IPS DF 6.9 (cell line): Measurements from ENCODE around the gene TRIM22.
"Not testable (repeated sequence)": the region's sequence is repeated elsewhere in the genome, so short reads cannot be mapped to it uniquely, and the experiment has no call there.

Experiments used
- DNase-seq: peaks from one replicate; pipeline ENCODE4 v3.0.0-alpha.2; 2013; ENCODE audit warnings: low read depth, low spot score
- H3K27ac ChIP-seq: one replicate; pipeline ENCODE4 v1.5.1; 2013; ENCODE audit warnings: low read length, control low read depth
- H3K27me3 ChIP-seq: 2 replicates; pipeline ENCODE4 v1.6.1; 2013; ENCODE audit warnings: mild to moderate bottlenecking, low read length; ENCODE audit not compliant: control insufficient read depth, insufficient read depth
- H3K36me3 ChIP-seq: 2 replicates; pipeline ENCODE4 v1.6.1; 2013; ENCODE audit warnings: low read length; ENCODE audit not compliant: control insufficient read depth, insufficient read depth
- H3K4me1 ChIP-seq: 2 replicates; pipeline ENCODE4 v1.6.1; 2013; ENCODE audit warnings: low read length; ENCODE audit not compliant: control insufficient read depth, insufficient read depth
- H3K4me3 ChIP-seq: 2 replicates; pipeline ENCODE4 v1.5.1; 2013; ENCODE audit warnings: mild to moderate bottlenecking, low read length
- H3K9me3 ChIP-seq: 2 replicates; pipeline ENCODE4 v1.6.1; 2013; ENCODE audit warnings: low read length, inconsistent platforms; ENCODE audit not compliant: control insufficient read depth, insufficient read depth
- WGBS: extraction: QIAGEN DNeasy Blood & Tissue Kit; methylation state at CpG from one replicate; pipeline ENCODE4 v1.1.7; 2013; ENCODE audit warnings: mixed read lengths, missing lambda C conversion rate; ENCODE audit not compliant: insufficient read length, insufficient coverage; 5-methylcytosine and 5-hydroxymethylcytosine counted together

Gene TRIM22

DNA sequence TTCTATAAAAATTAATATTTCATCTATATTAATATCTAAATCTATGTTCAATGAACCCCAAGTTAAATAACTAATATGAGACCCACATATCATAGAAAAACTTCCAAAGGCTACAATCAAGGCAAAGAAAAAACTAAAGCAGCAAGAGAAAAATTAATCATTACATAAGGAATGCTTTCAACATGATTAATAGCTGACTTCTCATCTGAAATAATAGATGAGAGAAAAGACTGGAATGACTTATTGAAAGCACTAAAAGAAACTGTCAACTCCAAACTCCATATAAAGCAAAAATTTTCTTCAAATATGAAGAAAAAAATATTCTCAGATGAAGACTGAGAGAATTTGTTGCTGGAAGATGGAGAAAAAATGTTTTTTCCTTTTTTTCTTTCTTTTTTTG, 17.8 kb upstream of the TRIM22 start:
- Histone ChIP-seq H3K36me3 (no peaks in the 10 kb centered on the region; the same call in 1 of the 2 replicates), H3K4me3 (no peak overlapping the region), H3K27me3 (no peaks in the 10 kb centered on the region), H3K27ac (no peak overlapping the region), H3K9me3 (no peaks in the 10 kb centered on the region), H3K4me1 (no peaks in the 10 kb centered on the region)
- no peak for DNase-seq

GRCh38 chr11:5674391-5674790, 15.2 kb upstream of the TRIM22 start:
- no CpG with 5 or more reads among the region's 4 CpGs for WGBS

DNA sequence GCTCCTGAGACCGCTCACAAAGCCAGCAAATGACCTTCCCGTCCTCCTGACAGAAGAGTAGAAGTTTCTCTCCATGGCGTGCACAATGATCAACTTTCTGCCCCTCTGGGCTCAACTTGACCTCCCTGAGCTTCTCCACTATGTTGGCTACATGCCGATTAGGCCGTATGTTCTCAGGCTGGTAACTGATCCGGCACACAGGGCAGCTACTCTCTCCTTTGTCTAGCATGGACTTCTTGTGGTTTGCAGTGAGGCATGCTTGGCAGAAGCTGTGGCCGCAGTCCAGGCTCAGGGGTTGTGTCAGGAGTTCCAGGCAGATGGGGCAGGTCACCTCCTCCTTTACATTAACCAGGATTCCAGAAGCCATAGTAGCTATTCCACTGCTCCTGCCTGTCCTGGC, 9.8 kb upstream of the TRIM22 start:
- WGBS = no CpG with 5 or more reads among the region's 7 CpGs
- H3K27me3 ChIP-seq = no peaks in the 10 kb centered on the region

More at GRCh38 chr11:5674391-5674790, 15.2 kb upstream of the TRIM22 start:
- Histone ChIP-seq H3K27me3 (no peaks in the 10 kb centered on the region), H3K36me3 (peaks cover 8% of the 10 kb centered on the region; the same call in 1 of the 2 replicates), H3K9me3 (no peaks in the 10 kb centered on the region), H3K4me1 (no peaks in the 10 kb centered on the region), H3K4me3 (no peak overlapping the region), H3K27ac (no peak overlapping the region)
- no peak for DNase-seq

GRCh38 chr11:5682890-5683441, 6.6 kb upstream of the TRIM22 start:
- H3K4me1 ChIP-seq, DNase-seq, H3K27ac ChIP-seq, H3K4me3 ChIP-seq, H3K9me3 ChIP-seq, H3K27me3 ChIP-seq: not testable (repeated sequence)
- H3K36me3 ChIP-seq = peaks cover 11% of the 10 kb centered on the region; the same call in 1 of the 2 replicates
- WGBS = no CpG with 5 or more reads among the region's 33 CpGs

More for the DNA sequence above, 9.8 kb upstream of the TRIM22 start:
- H3K4me3 ChIP-seq = no peak overlapping the region
- no peaks in the 10 kb centered on the region for H3K4me1 ChIP-seq
- peaks cover 11% of the 10 kb centered on the region; the same call in 1 of the 2 replicates for H3K36me3 ChIP-seq
- no peaks in the 10 kb centered on the region for H3K9me3 ChIP-seq
- DNase-seq = no peak
- H3K27ac ChIP-seq = no peak overlapping the region

GRCh38 chr11:5683620-5684019, 6.0 kb upstream of the TRIM22 start:
- H3K36me3 ChIP-seq, H3K9me3 ChIP-seq, H3K27me3 ChIP-seq, H3K4me1 ChIP-seq, H3K27ac ChIP-seq, H3K4me3 ChIP-seq, DNase-seq: not testable (repeated sequence)
- WGBS = no CpG with 5 or more reads among the region's 7 CpGs

- no peak for DNase-seq
- peaks cover 4% of the 10 kb centered on the region; the same call in 1 of the 2 replicates for H3K36me3 ChIP-seq
- H3K27me3 ChIP-seq = no peaks in the 10 kb centered on the region
- H3K4me3 ChIP-seq = peak overlapping the region; percentile 9; the same call in 1 of the 2 replicates
- H3K4me1 ChIP-seq = no peaks in the 10 kb centered on the region
- no CpG with 5 or more reads among the region's 8 CpGs for WGBS
- H3K9me3 ChIP-seq = no peaks in the 10 kb centered on the region
- H3K27ac ChIP-seq = no peak overlapping the region
These were observed 5.4 kb upstream of the TRIM22 start for GRCh38 chr11:5684036-5684645.

DNA sequence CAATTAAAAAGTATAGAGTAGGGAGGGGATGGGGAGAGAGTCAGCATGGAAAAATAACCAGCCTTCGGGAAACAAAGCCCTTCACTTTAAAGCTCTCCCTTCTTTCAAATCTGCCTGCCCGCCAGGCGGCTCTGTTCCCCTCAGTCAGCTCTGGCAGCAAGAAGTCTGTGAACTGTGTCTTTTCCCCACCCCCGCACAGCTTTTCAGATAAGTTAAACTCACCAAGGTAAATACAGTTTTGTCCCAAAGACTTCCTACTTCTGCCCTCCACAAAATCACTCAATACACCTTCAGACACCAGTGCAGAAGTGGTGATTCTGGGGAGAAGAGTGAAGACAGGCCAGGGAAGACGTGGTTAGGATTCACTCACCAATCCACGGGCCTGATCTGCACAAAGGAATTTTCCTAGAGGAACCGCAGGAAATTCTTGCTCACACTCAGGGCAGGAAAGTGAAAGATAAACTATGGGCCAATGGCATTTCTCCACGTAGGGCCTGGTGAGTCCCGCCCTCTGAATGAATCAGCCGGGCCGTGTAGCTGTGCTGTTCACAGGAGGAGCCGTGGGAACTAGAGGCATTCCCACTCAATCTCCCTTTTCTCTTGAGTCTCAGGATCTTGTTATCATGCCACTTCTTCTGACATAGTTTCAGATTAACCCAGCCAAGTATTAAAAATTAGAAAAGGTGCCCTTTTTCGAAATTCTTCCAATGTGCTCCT, 4.8 kb upstream of the TRIM22 start, which contains the start of gene TRIM5:
Gene TRIM5, minus strand, starts transcription at position 429 of the 717 bp plus-strand sequence. CDS start 4,897 bp downstream, outside the sequence.
- no CpG with 5 or more reads among the region's 13 CpGs for WGBS
- H3K27me3 ChIP-seq = no peaks in the 10 kb centered on the region
- no peaks in the 10 kb centered on the region for H3K4me1 ChIP-seq
- H3K9me3 ChIP-seq = no peaks in the 10 kb centered on the region
- H3K27ac ChIP-seq = no peak within 1 kb of the TSS
- H3K36me3 ChIP-seq = peaks cover under 1% of the 10 kb centered on the region; the same call in 1 of the 2 replicates
- H3K4me3 ChIP-seq = peak within 1 kb of the TSS; percentile 38; the same call in 1 of the 2 replicates
- peak; percentile 63 for DNase-seq

DNA sequence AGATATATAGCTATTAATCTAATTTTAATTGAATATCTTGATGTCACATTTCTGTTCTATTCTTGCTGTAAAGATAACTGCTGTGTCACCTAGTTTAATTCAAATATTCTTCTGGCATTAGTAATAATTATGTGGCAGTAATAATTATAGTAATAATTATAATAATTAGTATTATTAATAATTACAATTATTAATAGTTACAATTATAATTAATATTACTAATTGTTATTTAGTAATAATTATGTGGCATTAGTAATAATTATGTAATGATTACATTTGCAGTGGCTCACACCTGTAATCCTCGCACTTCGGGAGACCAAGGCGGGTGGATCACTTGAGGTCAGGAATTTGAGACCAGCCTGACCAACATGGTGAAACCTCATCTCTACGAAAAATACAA, 3.2 kb upstream of the TRIM22 start:
- H3K36me3 ChIP-seq = no peaks in the 10 kb centered on the region
- H3K4me1 ChIP-seq = no peaks in the 10 kb centered on the region
- no CpG with 5 or more reads among the region's 4 CpGs for WGBS
- DNase-seq = no peak
- no peak overlapping the region for H3K4me3 ChIP-seq
- no peak overlapping the region for H3K27ac ChIP-seq
- H3K27me3 ChIP-seq = no peaks in the 10 kb centered on the region
- no peaks in the 10 kb centered on the region for H3K9me3 ChIP-seq

DNA sequence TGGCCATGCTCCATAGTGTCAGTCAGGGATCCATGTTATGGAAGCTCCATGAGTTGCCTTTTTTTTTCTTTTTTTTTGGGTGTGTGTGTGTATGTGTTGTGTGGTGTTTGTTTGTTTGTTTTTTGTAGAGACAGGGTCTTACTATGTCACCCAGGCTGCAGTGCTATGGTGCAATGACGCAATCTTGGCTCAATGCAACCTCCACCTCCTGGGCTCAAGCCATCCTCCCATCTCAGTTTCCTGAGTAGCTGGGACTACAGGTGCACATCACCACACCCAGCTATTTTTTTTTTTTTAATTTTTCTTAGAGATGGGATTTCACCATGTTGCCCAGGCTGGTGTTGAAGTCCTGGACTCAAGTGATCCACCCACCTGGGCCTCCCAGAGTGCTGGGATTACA, 1.1 kb upstream of the TRIM22 start:
- no CpG with 5 or more reads among the region's 1 CpG for WGBS
- Histone ChIP-seq H3K4me3 (no peak overlapping the region), H3K4me1 (no peaks in the 10 kb centered on the region), H3K36me3 (no peaks in the 10 kb centered on the region), H3K27ac (no peak overlapping the region), H3K9me3 (no peaks in the 10 kb centered on the region), H3K27me3 (no peaks in the 10 kb centered on the region)
- no peak for DNase-seq

DNA sequence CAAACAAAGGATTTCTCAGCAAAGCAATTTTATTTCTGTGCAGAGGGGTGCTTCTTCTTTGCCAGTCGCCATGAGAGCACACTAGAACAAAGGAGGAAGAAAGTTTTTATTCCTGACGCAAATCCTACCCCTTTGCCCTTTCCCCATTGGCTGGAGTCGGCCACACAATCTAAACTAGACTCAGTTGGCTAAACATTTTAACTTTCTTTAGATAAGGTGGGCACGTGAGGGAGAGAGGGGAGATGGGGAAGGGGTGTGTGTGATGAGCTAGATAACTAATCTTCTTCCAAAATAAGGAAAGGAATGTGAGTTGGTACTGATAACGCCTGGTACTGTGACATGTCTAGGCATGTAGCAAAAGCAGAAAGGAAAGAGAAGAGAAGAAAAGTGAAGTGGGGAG, 626 bp downstream of the TRIM22 start:
- Histone ChIP-seq H3K9me3 (no peaks in the 10 kb centered on the region), H3K27ac (no peak overlapping the region)
- no peak for DNase-seq

More for the DNA sequence above, 626 bp downstream of the TRIM22 start:
- no CpG with 5 or more reads among the region's 5 CpGs for WGBS
- H3K27me3 ChIP-seq = no peaks in the 10 kb centered on the region
- no peaks in the 10 kb centered on the region for H3K4me1 ChIP-seq
- no peaks in the 10 kb centered on the region for H3K36me3 ChIP-seq
- peak overlapping the region; percentile 2; the same call in 1 of the 2 replicates for H3K4me3 ChIP-seq
